Mucosa of descending colon (tissue), 3 donors: ENCODE data around the gene ZNF580. TPM values are rescaled to one million over a fixed set of nuclear protein-coding genes. Genes with fewer than 3 reads are reported as not detected.
A peak's percentile ranks its signal among the peaks of the same experiment; 100 is the strongest.

ENCODE experiments used
- ATAC-seq: fragments of 200-7000 bp; cut with Tn5 transposase; one replicate; pipeline ENCODE4 v1.9.1; 2020; ENCODE audit warnings: mild to moderate bottlenecking, moderate library complexity
- DNase-seq, 3 donors: peaks; one replicate each; pipeline ENCODE4 v3.0.0-alpha.2; 2020
- H3K36me3 ChIP-seq: fragments of 200-600 bp; one replicate; pipeline ENCODE4 v1.8.0; 2021; ENCODE audit warnings: low read depth, mild to moderate bottlenecking
- H3K4me1 ChIP-seq: fragments of 200-600 bp; one replicate; pipeline ENCODE4 v1.8.0; 2021; ENCODE audit warnings: low read depth, mild to moderate bottlenecking
- H3K4me3 ChIP-seq: fragments of 200-600 bp; one replicate; pipeline ENCODE4 v1.8.0; 2021; ENCODE audit warnings: mild to moderate bottlenecking
- H3K9me3 ChIP-seq: fragments of 200-600 bp; one replicate; pipeline ENCODE4 v1.8.0; 2021; ENCODE audit warnings: mild to moderate bottlenecking
- CTCF ChIP-seq: fragments of 200-600 bp; IDR thresholded peaks from one replicate; pipeline ENCODE4 v1.8.0; 2022; ENCODE audit warnings: antibody characterized with exemption, mild to moderate bottlenecking
- intact Hi-C, 2 donors: fragments of 100-400 bp; cut with DNase I in 1 of 2; cut with micrococcal nuclease in 1 of 2; formaldehyde crosslinking; loops; one replicate each; pipeline versions ENCODE4 v1.11.0 to v1.11.1; 2022; cut with DNase I, micrococcal nuclease
- total RNA-seq, 3 donors: library from RNA; stranded (reverse); fragmentation: NEBNext Ultra II Directional in 2 of 3; extraction: Animal tissue kit (Norgen Biotek cat#: 25700) in 2 of 3; gene quantifications; one replicate each; pipeline versions ENCODE4 v1.2.1 to v1.2.4, GENCODE V29; 2021 to 2023
- donor health status: DM: no; HTN: no; CAD: no; lungs with moderate emphysema.
- donor health status: DM: no; HTN: no; CAD: no.
- donor health status: DM: no; HTN: yes; CAD: no.

The ZNF580 gene
- total RNA-seq, 3 donors from 2014 or later: 29.6 to 46.0 (median 31.6) TPM

GRCh38 chr19:55596304-55596703, 44.5 kb upstream of the ZNF580 start:
- ATAC-seq: no peak
- intact Hi-C loops: no loop called here
- peaks cover 6% of the 10 kb centered on the region for H3K4me1 ChIP-seq
- no peak for TF ChIP-seq CTCF
- no peaks in the 10 kb centered on the region for H3K9me3 ChIP-seq
- H3K4me3 ChIP-seq: no peak overlapping the region
- DNase-seq: no peak
- no peaks in the 10 kb centered on the region for H3K36me3 ChIP-seq

DNA sequence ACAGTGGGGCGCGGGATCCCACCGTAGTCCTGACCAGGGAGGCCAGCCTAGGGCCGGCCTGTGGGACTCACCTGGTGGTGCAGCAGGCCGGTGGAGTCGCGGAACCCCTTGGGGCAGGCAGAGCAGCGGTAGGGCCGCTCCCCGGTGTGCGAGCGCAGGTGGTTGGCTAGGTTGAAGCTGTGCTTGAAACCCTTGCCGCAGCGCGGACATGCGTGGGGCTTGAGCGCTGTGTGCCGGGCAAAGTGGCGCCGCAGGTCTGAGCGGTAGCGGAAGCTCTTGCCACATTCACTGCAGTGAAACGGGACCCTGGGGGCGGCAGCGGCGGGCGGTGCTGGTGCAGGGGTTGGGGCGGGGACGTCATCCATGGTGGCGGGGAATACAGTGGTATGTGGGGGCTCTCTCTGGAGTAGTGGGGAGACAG, 43.3 kb upstream of the ZNF580 start:
- H3K4me3 ChIP-seq: no peak overlapping the region
- no peak for TF ChIP-seq CTCF
- no peaks in the 10 kb centered on the region for H3K36me3 ChIP-seq
- intact Hi-C loops: no loop called here
- no peak for ATAC-seq
- H3K4me1 ChIP-seq: peaks cover 6% of the 10 kb centered on the region
- peak; percentile 28 to 68 (median 46) for DNase-seq
- H3K9me3 ChIP-seq: no peaks in the 10 kb centered on the region

- ATAC-seq: no peak
- no peak overlapping the region for H3K4me3 ChIP-seq
- no peak for TF ChIP-seq CTCF
- H3K9me3 ChIP-seq: no peaks in the 10 kb centered on the region
- H3K36me3 ChIP-seq: no peaks in the 10 kb centered on the region
- H3K4me1 ChIP-seq: peaks cover 9% of the 10 kb centered on the region
- DNase-seq: peak in 1 of 3 donors; percentile 32
- intact Hi-C loops: no loop called here
These were observed 42.8 kb upstream of the ZNF580 start for GRCh38 chr19:55598034-55598433.

GRCh38 chr19:55598719-55599467, 41.9 kb upstream of the ZNF580 start:
- ATAC-seq (peak; percentile 87), DNase-seq (peak; percentile 95 to 97 (median 95))
- intact Hi-C loops: no loop called here
- Histone ChIP-seq H3K9me3 (no peaks in the 10 kb centered on the region), H3K4me3 (peak overlapping the region; percentile 77), H3K4me1 (peaks cover 14% of the 10 kb centered on the region), H3K36me3 (no peaks in the 10 kb centered on the region)
- TF ChIP-seq CTCF: no peak

GRCh38 chr19:55599468-55599841, 41.3 kb upstream of the ZNF580 start, which contains the start of gene FIZ1:
Gene FIZ1, minus strand, starts transcription at chr19:55599517. Its CDS starts 1,652 bp downstream, at chr19:55597865.
- Histone ChIP-seq H3K9me3 (no peaks in the 10 kb centered on the region), H3K36me3 (no peaks in the 10 kb centered on the region), H3K4me3 (peak within 1 kb of the TSS; percentile 77), H3K4me1 (peaks cover 19% of the 10 kb centered on the region)
- no peak for TF ChIP-seq CTCF
- DNase-seq (peak; percentile 97 to 98 (median 98)), ATAC-seq (peak; percentile 89)
- intact Hi-C loops: no loop called here
